Sigmoid colon (tissue), 4 donors: ENCODE measurements around the gene PPM1J.

Source experiments
- EP300 ChIP-seq, 4 donors: sonication (generic); formaldehyde crosslinking; IDR thresholded peaks; one replicate each; pipeline ENCODE4 v1.6.1; 2017; ENCODE audit warnings: antibody characterized with exemption in 4 of 4
- TF ChIP-seq, protein P1 (sequence below), 4 experiments: fragments of 450-650 bp in 3 of 4; fragments of 200-600 bp in 1 of 4; IDR thresholded peaks; one replicate each; pipeline ENCODE4 v1.5.1; 2016 to 2019; ENCODE audit warnings: antibody characterized with exemption in 4 of 4, mild to moderate bottlenecking in 3 of 4, moderate library complexity in 2 of 4

- TF ChIP-seq, protein P1, sequence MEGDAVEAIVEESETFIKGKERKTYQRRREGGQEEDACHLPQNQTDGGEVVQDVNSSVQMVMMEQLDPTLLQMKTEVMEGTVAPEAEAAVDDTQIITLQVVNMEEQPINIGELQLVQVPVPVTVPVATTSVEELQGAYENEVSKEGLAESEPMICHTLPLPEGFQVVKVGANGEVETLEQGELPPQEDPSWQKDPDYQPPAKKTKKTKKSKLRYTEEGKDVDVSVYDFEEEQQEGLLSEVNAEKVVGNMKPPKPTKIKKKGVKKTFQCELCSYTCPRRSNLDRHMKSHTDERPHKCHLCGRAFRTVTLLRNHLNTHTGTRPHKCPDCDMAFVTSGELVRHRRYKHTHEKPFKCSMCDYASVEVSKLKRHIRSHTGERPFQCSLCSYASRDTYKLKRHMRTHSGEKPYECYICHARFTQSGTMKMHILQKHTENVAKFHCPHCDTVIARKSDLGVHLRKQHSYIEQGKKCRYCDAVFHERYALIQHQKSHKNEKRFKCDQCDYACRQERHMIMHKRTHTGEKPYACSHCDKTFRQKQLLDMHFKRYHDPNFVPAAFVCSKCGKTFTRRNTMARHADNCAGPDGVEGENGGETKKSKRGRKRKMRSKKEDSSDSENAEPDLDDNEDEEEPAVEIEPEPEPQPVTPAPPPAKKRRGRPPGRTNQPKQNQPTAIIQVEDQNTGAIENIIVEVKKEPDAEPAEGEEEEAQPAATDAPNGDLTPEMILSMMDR (IDR thresholded peaks at IDR 0.05) = no peak
- no peak for TF ChIP-seq EP300 (IDR thresholded peaks at IDR 0.05)
Observed at GRCh38 chr1:112674440-112674985, 40.6 kb downstream of the PPM1J start, which contains the start of gene MOV10.
